Measurements from ENCODE around the gene WLS.
"Not testable (repeated sequence)": the region's sequence is repeated elsewhere in the genome, so short reads cannot be mapped to it uniquely, and the experiment has no call there.

The WLS gene

DNA sequence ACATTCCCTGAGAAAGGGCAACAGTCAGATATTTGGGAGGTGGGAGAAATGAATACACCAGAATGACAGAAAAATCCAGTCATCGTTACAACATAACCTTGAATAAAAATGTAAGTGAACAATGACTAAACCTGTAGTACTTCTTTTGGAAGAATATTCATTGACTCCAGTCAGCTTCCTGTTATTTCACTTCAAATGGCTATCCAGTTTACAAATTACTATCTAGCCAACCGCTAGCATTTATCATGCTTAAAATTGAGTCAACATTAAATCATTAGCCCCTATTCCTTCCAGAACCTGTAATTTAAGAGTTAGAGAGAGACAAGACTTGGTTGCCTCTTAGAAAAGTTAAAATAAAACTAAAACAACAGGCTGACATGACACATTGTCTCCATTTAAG, 33.6 kb downstream of the WLS start:
- DNase-seq (ENCODE audit: low spot score), result no peak

DNA sequence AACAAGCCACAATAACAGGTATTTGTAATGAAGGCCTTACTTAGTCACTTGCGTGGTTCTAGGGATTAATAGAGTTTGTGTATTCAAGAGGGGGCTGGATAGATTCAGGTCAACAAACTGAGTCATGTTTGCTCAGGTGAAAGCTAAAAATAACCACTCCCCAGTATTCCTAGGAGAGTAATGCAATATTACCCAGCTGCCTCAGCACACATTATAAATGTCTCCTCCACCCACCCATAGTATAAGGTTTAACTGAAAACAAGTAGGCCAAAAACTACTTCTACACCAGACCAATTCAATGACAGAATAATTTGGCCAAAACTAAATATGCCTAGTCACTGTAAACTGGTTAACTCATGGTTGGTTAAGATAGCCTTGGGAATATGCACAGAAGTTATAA, 34.4 kb downstream of the WLS start:
- DNase-seq (ENCODE audit: low spot score), result no peak

DNA sequence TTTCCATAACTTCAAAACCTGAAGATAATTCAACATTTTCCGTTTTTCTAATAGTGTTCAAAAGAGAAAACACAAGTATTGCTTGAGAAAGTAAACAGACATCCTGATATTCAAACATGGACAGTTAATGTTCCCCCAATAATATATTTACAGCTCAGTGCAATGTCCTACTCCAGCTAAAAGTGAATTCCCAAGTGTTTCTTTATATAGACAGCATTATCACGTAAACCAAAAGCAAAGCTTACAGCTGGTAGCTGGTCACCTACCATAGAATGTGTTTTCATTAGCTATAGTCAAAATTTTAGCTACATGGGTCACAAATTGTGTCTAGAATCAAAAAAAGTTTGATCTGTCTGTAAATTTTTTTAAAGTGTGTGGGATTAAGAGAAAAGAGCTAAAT, 34.9 kb downstream of the WLS start:
- no peak for DNase-seq (ENCODE audit: low spot score)

DNA sequence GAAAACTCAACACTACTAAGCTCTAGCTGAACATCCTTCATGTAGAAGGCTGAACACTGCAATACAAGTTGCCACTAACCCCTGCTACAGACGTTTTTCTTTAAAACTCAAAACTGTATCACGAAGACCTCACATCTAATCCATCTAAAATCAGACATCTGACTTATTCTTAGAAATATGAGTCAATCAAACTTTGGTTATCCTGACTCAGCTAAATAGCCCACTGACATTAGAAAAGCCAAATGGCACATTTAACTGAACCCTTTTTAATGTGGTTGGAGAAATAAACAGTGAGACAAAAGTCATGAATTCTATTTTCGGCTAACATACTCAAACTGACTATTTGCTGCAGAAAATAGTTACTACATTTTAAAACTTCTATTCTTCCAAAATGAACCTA, 35.6 kb downstream of the WLS start:
- DNase-seq (ENCODE audit: low spot score), result no peak

DNA sequence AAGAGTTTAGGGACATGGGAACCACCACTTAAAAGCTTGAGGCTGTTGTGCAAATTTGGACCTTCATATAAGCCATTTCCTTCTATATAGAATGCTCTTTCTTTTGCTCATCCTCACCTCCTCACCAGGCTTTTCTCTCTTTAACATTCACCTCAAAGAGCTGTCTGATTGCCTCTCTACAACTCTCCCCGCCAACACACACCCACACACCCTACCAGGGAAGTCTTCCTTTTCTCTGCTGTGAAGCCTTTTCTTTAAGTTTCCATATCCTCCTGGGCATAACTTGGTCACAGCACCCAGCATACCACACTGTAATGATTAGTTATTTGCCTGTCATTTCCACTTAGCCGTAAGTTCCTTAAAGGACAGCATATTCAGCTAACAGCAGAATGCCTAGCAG, 40.6 kb downstream of the WLS start:
- DNase-seq (ENCODE audit: low spot score), result no peak

DNA sequence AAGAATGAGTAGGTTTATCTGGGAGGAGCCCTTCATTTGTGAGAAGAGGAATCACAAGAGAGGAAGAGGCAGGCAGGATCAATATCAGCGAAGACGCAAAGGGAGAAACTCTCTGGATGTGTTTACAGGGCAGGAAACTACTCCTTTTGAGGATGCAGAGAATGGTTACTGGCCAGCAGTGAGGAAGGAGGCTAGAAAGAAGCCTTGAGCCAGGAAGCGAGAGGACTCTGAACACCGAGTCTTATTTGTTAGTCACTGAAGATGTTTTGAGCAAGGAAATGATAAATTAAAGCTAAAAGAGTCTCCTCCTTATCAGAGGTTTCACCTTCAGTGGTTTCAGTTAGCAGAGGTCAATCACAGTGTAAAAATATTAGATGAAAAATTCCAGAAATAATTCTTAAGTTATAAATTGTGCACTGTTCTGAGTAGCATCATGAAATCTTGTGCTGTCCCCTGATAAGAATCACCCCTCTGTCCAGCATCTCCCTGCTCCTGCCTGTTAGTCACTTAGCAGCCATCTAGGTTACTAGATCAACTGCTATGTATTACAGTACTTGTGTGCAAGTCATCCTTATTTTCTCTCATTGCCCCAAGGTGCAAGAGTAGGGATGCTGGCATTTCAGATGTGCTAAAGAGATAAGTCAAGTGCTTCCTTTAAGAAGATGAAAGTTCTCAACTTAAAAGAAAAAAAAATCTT, 43.5 kb downstream of the WLS start:
- DNase-seq (ENCODE audit: low spot score), result no peak

DNA sequence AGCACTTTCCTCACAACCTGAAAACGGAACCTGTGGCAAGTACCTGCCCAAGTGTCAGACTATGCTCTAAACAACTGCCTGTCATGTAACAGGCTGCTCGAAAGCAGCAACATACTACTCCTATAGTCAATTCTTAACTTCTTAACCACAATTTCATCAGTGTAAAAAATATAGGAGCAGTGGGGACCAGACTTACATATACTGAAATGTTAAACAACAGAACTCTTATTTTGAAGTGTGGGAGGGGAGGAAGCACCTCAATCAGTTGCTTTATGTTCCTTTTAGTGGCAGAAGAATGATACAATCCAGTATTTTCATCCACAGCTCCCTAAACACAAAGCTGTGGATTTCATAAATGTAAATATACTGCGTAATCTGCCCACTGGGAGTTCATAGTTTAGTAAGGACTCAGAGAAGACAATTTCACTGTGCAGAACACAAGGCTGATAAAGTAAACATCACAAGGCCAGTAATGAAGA, 44.2 kb downstream of the WLS start:
- DNase-seq (ENCODE audit: low spot score), result no peak

DNA sequence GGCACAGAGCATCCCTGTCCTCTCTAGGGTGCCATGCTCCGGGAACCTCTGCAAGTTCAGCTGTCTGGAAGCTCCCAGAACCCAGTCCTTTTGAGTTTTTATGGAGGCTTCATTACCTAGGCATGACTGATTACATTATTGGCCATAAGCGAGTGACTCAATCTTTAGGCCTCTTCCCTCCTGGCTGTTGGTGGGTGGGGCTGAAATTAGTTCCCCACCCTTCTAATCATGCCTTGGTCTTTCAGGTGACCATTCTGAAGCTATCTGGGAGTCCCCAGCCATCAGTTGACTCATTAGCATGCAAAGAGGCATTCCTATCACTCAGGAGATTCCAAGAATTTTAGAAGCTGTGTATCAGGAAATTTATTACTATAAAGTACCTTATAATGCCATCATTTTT, 46.6 kb downstream of the WLS start:
- no peak for DNase-seq (ENCODE audit: low spot score)

DNA sequence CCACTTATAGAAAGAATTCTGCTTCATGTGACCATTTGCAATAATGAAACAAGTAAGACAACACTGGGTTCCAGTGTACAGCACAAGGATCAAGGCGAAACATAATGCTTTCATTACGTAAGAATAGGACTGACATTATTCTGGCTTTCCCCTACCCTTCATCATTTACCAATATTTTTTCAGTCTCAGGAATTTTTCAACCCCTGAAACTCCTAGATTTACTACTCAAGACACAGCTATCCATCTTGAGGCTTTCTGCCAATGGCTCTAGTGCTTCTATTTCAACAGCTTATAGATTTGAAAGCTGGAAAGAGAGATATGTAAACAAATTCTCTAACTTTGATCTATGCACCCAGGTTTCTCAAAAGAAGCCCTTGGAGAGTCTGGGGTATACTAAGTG, 48.4 kb downstream of the WLS start:
- no peak for DNase-seq (ENCODE audit: low spot score)

DNA sequence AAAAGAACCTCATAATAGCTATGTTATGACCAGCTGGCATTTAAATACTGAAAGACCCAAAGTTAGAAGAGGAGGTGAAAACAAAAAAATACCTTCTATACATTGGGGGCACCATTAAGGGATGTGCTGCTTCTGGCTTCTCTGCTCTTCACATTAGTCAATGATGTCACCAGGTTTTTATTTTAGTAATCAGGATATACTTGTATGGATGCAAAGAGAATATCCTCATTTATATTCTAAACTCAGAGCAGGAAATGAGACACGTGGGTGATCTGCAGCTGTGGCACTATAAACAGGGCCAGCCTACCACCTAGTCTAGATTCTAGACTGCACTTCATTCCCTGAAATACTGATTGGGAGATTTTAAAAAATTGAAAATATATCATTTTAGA, 51.2 kb downstream of the WLS start:
- DNase-seq (ENCODE audit: low spot score), result no peak

DNA sequence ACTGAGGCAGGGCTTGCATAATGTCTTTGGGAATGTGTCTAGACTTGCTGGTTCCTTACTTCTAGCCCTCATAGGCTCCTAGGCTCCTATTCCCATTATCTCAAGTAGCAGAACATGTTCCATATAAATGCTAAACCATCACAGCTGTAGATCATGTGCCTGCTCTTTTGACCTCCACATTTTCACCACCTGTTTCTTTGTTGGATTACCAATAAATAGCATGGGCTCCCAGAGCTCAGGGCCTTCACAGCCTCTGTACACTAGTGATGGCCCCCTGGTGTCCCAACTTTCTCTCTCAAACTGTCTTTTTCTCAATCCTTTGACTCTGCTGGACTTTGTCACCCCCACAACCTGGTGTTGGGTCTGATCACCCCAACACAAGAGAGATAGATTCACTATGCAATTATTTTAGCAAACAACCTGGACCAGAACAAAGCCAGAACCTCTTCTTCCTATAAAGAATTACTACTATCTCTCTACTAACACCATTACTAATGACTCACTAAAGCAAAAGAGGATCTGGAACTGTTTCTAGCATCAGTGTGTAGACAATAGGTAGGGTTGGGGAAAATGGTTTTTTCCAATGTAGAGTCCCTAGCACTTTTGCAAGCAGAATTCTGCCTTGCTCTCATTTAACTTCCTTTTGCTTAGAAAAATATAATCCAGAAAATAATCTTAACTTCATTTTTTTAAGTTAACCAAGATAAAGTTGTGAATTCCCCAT, 51.7 kb downstream of the WLS start:
- no peak for DNase-seq (ENCODE audit: low spot score)

DNA sequence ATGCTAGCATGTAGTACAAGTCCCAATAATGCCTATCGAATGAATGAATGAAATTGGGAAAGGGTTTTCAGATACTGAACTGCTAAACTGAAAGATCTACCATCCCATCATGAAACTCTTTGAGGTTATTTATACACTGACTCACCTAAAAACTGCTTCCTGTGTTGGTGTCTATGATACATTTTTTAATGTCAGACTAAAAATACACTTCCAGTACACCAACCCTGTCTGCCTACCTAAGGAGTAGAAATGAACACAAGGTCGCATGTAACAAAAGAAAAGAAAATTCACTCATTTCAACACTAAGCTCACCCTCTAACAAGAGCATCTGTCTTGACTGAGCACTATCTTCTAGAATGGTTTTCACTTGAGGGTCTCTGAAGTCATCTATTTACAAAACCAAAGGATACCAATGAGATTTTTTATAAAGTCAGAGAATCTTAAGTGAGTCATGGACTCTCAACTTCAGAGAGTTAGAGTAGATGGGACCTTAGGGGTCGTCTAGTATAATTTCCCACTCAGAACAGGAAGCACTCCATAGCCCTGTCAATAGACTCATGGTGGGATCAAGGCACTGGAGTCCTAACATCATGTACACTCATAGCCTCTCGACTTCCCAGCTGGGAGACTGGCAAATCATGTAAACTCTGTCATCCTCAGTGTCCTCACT, 53.4 kb downstream of the WLS start:
- DNase-seq (ENCODE audit: low spot score), result no peak

DNA sequence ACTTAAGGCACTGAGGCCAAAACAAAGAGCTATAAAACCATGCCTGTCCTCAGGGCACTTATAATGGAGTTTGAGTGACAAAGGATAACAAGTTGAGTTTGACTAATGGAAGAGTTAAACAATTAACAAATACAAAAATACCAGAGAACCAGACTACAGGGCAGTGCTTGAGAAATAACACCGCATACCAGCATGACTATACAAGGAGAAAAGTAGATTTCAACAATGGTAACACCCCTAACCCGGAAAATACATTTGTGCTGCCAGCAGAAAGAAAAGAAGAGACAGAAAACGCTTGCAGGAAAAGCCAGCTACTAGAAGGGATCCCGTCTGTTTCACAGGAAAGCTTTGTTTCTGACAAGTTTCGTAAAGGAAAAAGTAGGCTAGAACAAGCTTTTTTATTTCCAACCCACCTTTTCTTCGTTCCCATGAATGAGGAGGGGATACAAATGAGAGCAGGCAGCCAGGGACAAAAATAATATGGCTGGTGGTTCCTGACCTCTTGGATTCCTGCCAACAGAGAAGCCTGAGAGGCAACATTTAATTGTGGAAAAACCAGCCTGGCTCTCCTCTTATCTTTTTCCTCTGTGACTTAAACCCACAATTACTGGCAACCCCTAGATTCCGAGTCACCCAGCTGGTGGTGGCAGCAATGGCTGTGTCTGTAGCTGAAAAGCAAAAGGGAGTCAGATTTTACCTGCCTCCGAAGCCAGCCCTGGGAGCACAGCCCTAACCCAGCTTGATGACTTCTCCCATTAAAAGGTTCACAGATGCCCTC, 56.5 kb downstream of the WLS start:
- no peak for DNase-seq (ENCODE audit: low spot score)

DNA sequence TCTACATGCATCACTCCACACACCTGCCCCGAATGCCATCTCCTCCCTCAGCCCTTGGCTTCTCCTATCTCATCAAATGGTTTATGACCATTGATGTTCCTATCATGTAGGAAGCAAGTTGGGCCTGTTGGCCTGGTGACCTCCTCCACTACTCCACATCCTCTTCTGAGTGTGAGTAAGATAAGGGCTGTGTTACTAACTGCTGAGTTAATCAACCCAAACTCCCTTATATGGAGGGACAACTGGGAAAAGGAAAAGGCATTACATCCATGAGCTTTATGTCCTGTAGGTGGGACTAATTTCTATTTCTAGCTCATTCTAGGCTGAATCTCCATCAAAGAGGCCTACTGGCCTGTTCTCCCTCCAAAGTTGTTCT, 57.6 kb downstream of the WLS start:
- no peak for DNase-seq (ENCODE audit: low spot score)

DNA sequence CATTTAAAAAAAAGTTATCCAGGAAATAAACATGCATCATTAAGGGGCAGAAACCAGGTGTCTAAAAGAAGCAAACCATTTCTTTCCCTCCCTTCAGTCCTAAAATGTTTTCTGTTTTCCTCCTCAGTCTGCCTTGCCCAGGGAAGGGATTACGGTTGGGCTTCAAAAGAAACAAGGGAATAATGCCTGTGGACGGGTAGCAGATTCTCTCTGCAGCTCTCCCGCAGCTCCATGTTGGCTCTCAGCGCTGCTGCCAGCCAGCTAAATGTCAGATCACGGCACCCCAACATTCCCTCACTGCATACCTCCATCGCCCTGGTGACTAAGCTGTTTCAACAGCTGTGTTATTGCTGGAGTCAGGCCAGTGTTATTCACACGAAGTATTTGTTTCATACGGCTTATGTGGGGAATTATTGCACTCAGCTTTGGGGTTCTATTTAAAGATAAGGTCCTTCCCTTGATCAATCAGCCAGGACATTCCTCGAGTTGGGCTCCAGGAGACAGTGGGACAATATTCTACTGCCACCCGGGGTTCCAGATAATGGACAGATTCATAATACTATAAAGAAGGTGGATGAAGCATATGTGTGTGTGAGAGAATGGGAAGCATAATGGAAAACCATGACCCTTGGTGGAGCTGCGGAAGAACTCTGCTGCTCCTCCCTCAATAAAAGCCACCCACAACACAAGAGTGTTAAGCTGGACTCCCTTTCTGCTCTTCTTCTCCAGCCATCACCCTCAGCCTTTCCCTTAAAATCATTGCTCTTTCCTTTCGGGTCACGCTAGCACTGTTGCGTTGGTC, 58.2 kb downstream of the WLS start:
- DNase-seq (ENCODE audit: low spot score), result peak; percentile 38

DNA sequence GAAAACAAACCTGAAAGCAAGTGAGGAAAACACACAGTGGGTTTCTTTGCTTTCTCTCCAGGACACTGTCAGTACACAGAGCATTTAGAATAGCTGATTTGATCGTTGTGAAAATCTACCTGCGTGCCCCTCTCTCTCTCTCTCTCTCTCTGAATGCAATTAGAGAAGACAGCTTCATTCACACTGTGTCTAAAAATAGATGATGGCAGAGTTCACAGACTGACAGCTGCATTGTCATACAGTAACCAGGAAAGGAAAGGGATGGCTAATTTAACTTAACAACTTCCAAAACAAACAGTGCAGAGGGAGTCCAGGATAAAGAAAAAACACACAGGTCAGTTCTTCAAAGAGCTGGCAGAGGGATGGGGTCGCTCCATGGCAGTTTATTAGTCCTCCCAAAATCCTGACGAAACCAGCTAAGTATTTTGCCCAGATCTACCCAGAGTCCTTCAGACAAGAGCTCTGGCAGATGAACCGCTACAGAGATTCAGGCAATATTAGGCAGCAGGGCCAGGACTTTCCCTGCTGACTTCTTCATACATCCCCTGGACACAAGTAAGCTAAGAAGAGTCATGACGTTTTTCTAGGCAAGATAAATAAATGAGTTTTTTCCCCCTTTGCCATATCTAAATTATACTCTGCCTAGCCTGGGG, 58.9 kb downstream of the WLS start:
- DNase-seq (ENCODE audit: low spot score), result peak; percentile 25

DNA sequence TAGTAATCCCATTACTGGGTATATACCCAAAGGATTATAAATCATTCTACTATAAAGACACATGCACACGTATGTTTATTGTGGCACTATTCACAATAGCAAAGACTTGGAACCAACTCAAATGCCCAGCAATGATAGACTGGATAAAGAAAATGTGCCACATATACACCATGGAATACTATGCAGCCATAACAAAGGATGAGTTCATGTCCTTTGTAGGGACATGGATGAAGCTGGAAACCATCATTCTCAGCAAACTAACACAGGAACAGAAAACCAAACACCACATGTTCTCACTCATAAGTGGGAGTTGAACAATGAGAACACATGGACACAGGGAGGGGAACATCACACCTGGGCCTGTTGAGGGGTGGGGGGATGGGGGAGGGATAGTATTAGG, 60.5 kb downstream of the WLS start:
- DNase-seq (ENCODE audit: low spot score), result not testable (repeated sequence)

DNA sequence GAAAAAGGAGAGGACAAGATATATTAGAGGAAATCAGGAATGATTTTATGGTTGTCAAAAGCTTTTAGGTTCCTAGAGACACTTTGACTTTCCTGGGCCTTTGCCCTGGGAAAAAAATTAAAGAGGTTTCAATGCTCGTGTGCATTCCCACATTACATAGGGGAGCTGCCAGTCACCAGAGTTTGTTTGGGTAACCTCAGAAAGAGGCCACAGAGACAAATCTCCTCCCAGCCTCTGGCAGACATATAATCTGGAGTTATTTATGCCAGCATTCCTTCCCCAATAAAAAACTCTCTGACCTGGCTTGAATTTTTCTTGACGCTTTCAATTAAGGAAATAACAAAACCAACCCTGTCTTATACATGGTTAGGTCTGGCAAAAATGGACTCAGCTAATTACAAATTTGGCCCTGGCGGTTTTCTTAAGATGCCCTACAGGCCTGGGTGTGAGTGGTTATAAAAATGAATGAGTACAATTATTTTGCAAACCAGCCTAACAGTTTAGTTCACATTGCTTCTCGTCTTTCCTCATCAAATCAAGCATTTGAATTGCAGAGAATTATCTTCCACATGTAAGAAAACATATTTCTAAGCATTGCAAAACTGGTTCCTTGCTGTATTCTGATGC, 63.7 kb downstream of the WLS start:
- no peak for DNase-seq (ENCODE audit: low spot score)

DNA sequence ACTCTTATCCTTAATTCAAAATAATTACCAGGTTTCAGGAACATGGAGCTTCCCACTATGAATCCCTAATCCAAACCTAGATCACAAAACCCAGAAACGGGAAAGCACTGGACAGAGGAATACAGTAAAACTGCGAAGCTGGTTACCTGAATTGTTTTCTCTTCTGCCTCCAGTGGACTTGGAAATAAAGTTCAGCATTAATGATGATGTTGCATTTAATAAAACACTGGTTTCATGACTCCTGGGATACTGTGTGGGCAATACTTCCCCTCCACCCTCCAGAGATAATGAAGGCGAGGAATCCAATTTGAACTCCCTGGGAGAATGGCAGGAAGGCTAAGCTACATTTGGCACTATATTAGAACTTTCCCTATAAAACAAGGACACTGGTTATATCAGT, 65.1 kb downstream of the WLS start:
- no peak for DNase-seq (ENCODE audit: low spot score)

DNA sequence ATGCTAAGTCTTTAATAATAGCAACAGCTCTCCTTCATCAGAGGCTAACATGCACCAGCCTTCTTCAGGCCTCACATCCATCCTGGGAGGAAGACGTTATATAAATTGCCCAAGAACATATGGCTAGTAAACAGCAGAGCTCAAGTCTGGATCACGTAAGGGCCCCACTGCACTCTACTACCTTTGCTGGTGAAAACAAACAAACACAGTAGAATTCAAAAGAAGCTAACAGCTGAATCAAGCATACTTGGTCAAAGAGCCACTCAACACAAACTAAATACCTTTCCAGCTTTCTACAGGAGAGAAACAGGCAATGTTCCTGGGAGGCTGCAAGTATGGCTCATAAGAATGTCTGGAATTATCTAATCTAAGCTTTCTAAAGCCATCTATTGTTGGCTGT, 66.0 kb downstream of the WLS start:
- DNase-seq (ENCODE audit: low spot score), result no peak

DNA sequence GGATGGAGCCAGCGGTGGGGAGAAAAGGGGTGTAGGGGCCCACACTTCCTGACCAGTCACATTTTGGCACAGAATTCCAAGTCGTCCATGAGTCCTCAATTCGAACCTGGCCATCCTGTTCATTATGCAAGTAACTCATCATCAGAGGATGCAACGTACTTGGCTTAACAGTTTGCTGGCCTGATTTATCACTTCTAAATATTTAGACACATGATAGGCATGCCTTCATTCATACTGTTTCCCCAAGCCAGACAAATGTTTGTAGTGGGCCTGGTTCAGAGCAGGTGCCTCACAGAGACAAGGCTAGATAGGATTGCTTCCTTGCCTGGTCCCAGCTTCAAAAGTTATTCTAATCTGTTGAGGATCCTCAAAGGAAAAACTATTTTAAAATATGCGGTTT, 66.7 kb downstream of the WLS start:
- no peak for DNase-seq (ENCODE audit: low spot score)
